Testis (tissue), 3 donors: ENCODE measurements around the gene IGFBP6. TPM values are rescaled to one million over a fixed set of nuclear protein-coding genes. Genes with fewer than 3 reads are reported as not detected.

Experiments
- DNase-seq: peaks from one replicate; pipeline ENCODE4 v3.0.0-alpha.2; 2019
- H3K27ac ChIP-seq, 2 donors: fragments of 200-600 bp; sonication (generic); one replicate each; pipeline ENCODE4 v1.5.1; 2019
- H3K27me3 ChIP-seq: fragments of 200-600 bp; sonication (generic); one replicate; pipeline ENCODE4 v1.5.1; 2019
- H3K36me3 ChIP-seq: fragments of 200-600 bp; sonication (generic); one replicate; pipeline ENCODE4 v1.5.1; 2017; ENCODE audit warnings: low read depth; ENCODE audit errors: missing control alignments
- H3K4me1 ChIP-seq: fragments of 200-600 bp; sonication (generic); one replicate; pipeline ENCODE4 v1.5.1; 2019
- H3K4me3 ChIP-seq, 2 donors: fragments of 200-600 bp; sonication (generic); one replicate each; pipeline ENCODE4 v1.5.1; 2017 to 2019
- H3K9me3 ChIP-seq: fragments of 200-600 bp; sonication (generic); one replicate; pipeline ENCODE4 v1.5.1; 2017
- POLR2A ChIP-seq: fragments of 450-650 bp; IDR thresholded peaks from one replicate; pipeline ENCODE4 v1.6.1; 2017; ENCODE audit warnings: antibody characterized with exemption, mild to moderate bottlenecking, moderate library complexity
- WGBS, 2 donors: methylation state at CpG; one replicate each; pipeline ENCODE4 v1.1.5; 2018; 5-methylcytosine and 5-hydroxymethylcytosine counted together
- intact Hi-C: fragments of 100-400 bp; cut with DNase I; formaldehyde crosslinking; loops from one replicate; pipeline ENCODE4 v1.15.1; 2023; ENCODE audit warnings: low total_unique reads
- polyA plus RNA-seq: library from polyadenylated mRNA; stranded (reverse); fragments of 350-450 nt; fragmentation: Illumina TruSeq; extraction: RNeasy Lipid Tissue Mini Kit (QIAGEN cat#74804); gene quantifications from one replicate; pipeline ENCODE4 v1.2.3, GENCODE V29; 2014; ENCODE audit warnings: low read depth, low replicate concordance; ENCODE audit not compliant: insufficient read depth
- total RNA-seq, 2 donors: library from RNA; depleted of rRNA; stranded (reverse); fragments of >200 nt; gene quantifications; one replicate each; pipeline ENCODE4 v1.2.3, GENCODE V29; 2016
- TF ChIP-seq, protein P1 (sequence below), 3 experiments: fragments of 450-650 bp in 2 of 3; fragments of 200-600 bp in 1 of 3; sonication (generic) in 1 of 3; IDR thresholded peaks; one replicate each; pipeline ENCODE4 v1.5.1; 2016 to 2019; ENCODE audit warnings: antibody characterized with exemption in 3 of 3, mild to moderate bottlenecking in 2 of 3, moderate library complexity in 1 of 3

The IGFBP6 gene
- total and polyA plus RNA-seq, 3 donors from 2014 or later: 121 to 261 (median 185) TPM

DNA sequence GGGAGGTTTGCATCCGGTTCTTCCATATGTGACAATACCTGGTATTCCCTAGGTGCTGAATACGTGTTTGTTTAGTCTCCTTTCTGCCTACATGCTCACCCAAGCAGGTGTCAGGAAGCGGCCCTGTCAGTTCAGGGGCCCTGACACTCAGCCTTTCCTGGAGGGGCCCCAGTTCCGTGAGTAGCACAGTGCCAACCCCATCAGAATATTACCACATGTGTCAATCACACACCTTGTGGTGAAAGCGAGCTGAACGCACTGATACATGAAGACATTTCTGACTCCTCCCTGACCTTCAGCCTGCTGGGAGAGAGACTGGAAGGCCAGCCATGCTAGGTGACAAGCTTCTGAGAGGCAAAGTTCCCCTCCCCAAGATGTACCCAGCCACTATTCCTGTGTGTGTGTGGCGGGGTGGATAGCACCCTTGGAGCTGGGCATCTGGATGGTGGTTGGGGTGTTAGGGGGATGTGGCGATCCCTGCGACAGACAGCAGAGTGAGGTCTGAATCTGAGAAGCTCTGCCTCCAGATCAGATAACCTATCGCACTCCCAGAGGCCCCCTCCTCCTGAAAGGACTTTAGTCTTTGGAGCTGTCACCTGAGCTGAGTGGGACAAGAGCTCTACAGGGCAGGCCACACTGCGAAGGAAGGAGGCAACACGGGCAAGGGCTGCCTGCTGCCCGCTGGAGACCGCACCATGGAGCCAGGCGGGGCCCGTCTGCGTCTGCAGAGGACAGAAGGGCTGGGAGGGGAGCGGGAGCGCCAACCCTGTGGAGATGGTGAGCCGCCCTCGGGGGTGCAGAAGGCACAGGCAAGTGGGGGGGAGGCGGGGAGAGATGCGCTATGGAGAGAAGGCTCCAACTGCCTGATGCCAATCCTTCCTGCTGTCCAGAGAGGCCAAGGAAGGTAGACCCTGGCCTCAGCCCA is 5.7 kb downstream of the IGFBP6 start, which contains the start of gene SOAT2:
Gene SOAT2, plus strand, starts transcription at position 604 of the 925 bp plus-strand sequence. Its CDS starts 92 bp downstream, at position 696.
- TF ChIP-seq, protein P1, sequence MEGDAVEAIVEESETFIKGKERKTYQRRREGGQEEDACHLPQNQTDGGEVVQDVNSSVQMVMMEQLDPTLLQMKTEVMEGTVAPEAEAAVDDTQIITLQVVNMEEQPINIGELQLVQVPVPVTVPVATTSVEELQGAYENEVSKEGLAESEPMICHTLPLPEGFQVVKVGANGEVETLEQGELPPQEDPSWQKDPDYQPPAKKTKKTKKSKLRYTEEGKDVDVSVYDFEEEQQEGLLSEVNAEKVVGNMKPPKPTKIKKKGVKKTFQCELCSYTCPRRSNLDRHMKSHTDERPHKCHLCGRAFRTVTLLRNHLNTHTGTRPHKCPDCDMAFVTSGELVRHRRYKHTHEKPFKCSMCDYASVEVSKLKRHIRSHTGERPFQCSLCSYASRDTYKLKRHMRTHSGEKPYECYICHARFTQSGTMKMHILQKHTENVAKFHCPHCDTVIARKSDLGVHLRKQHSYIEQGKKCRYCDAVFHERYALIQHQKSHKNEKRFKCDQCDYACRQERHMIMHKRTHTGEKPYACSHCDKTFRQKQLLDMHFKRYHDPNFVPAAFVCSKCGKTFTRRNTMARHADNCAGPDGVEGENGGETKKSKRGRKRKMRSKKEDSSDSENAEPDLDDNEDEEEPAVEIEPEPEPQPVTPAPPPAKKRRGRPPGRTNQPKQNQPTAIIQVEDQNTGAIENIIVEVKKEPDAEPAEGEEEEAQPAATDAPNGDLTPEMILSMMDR (IDR thresholded peaks at IDR 0.05): no peak
- TF ChIP-seq POLR2A: no peak
- Histone ChIP-seq H3K4me1 (peaks cover 24% of the 10 kb centered on the region), H3K4me3 (no peak within 1 kb of the TSS), H3K27me3 (no peaks in the 10 kb centered on the region), H3K9me3 (no peaks in the 10 kb centered on the region), H3K27ac (no peak within 1 kb of the TSS), H3K36me3 (no peaks in the 10 kb centered on the region)
- no peak for DNase-seq
- intact Hi-C loops: no loop called here
- WGBS, 2 donors: 91% methylated on average over 10 to 23 of the region's 23 CpGs

DNA sequence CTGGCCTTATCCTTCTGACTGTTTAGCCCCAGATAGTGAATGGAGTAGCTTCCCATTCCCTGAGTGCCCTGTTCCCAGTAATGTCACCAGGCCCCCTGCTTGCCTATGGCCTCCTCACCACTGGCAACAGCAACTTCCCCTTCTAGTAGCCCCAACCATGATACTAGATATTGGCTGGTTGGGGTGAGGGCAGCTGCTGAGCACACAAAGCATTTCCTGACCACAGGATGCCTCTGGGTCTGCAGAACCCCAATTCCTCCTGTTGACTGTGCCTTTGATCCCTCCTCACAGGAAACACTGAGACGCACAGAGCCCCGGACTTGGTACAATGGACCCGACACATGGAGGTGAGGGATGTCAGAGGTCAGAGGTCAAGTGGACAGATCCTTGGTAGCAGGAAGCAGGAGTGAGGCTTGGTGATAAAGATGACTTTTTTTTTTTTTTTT is 6.4 kb downstream of the IGFBP6 start:
- no peaks in the 10 kb centered on the region for H3K9me3 ChIP-seq
- H3K27ac ChIP-seq: no peak overlapping the region
- H3K4me3 ChIP-seq: no peak overlapping the region
- WGBS, 2 donors: 59 to 69% methylated on average over 3 of the region's 3 CpGs
- no peak for DNase-seq
- H3K36me3 ChIP-seq: no peaks in the 10 kb centered on the region
- peaks cover 20% of the 10 kb centered on the region for H3K4me1 ChIP-seq
- H3K27me3 ChIP-seq: no peaks in the 10 kb centered on the region
- intact Hi-C loops: no loop called here
- TF ChIP-seq, protein P1 (IDR thresholded peaks at IDR 0.05): no peak
- TF ChIP-seq POLR2A: no peak

DNA sequence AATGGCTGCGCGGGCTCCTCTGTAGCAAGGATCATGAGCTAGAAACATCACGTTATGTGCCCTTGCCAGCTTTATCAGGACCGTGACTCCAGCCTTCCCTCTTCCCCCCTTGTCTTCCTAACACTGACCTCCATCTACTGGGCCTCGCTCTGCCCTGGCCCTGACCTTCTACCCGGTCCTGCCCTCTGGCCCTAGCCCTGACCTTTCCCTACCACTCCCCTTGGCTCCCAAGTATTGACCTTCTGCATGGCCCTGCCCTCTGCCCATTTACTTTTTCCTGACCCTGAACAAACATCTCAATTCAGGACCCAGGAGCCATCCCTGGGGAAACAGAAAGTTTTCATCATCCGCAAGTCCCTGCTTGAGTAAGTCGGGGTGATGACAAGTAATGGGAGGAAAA is 7.8 kb downstream of the IGFBP6 start:
- DNase-seq: no peak
- Histone ChIP-seq H3K4me1 (peaks cover 16% of the 10 kb centered on the region), H3K4me3 (no peak overlapping the region), H3K9me3 (no peaks in the 10 kb centered on the region), H3K27ac (no peak overlapping the region), H3K36me3 (no peaks in the 10 kb centered on the region), H3K27me3 (no peaks in the 10 kb centered on the region)
- intact Hi-C loops: no loop called here
- no peak for TF ChIP-seq POLR2A
- TF ChIP-seq, protein P1 (IDR thresholded peaks at IDR 0.05): no peak
- WGBS, 2 donors: 87 to 90% methylated on average over 8 of the region's 8 CpGs

DNA sequence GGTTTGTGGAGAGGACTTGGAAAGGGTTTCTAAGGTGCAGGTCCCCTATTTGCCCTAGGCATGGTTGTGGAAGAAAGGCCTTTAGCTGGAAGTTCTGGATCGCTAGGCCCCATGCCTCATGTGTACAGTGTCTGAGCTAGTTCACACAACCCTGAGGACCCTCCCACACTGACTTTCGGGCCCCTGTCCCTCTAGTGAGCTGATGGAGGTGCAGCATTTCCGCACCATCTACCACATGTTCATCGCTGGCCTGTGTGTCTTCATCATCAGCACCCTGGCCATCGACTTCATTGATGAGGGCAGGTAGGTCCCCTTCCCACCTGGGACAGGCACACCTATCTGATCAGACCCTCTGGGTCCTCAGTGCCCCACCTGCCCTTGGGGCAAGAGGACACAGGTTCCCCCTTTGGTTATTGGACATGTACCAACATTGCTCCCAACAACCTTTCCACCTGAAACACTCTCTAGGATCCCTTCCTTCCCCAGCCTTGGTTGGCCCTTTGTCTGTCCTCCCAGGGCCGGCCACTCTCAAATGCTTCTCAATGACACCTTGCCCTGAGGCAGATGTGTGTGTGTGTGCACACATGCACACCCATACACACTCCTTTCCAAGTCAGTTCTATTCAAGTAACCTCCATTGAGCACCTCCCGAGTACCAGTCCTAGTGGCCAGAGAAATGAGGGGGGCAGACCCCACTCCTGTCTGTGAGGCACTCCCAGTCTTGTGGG is 8.4 kb downstream of the IGFBP6 start:
- no peaks in the 10 kb centered on the region for H3K9me3 ChIP-seq
- no peak for TF ChIP-seq POLR2A
- TF ChIP-seq, protein P1 (IDR thresholded peaks at IDR 0.05): no peak
- H3K4me3 ChIP-seq: no peak overlapping the region
- H3K27me3 ChIP-seq: no peaks in the 10 kb centered on the region
- intact Hi-C loops: no loop called here
- DNase-seq: no peak
- no peaks in the 10 kb centered on the region for H3K36me3 ChIP-seq
- no peak overlapping the region for H3K27ac ChIP-seq
- H3K4me1 ChIP-seq: peaks cover 16% of the 10 kb centered on the region
- WGBS, 2 donors: 84 to 96% methylated on average over 7 of the region's 7 CpGs
